GM12801 (cell line): ENCODE results near the gene PLPPR1.

Experiments used
- TF ChIP-seq, protein P1 (sequence below): IDR thresholded peaks from one replicate; pipeline ENCODE4 v1.5.1; 2011; ENCODE audit warnings: control low read depth; ENCODE audit not compliant: insufficient read length; ENCODE audit errors: extremely low read depth

PLPPR1 gene

DNA sequence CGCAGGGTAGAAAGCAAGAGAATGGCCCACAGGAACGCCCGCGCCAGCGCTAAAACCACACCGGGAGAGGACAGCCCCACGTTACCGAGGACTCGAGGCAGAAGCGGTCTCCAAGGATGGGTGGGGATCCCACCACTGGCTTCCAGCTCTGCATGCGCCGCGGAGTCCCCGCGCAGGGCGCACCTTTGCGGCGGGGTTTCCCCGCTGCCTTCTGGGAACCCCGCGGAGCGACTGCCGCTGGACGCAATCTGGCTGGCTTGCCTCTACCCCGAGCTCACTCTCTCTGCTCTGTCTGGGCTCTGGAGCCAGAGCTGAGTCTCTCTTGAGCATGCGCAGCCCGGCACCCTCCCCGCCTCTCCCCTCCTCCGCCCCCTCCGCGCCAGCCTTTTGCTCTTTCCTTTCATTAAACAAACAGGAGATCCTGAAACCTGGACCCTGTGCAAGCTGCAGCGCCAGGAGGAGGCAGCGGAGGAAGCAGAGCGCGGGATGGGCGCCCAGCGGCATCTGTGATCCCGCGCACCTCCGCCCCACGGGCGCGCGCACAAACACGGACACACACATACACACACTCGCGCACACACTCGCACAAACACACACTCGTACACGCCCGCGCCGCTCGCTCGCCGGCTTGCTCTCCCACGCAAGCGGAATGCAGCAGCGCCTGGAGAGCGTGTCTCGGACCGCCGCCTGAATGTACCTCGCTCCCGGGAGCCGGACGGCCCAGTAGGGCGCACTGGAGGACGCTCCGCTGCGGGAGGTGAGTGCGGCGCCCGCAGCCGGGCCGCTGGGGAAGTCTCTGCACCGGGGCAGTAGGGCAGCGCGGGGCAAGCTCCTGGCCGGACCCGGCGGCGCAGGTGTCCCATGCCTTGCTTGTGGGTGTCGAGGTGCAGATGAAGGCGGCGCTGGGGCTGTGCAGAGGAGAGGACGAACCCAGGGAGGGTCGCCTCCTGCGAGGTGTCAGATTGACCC is at the start of gene PLPPR1:
PLPPR1 (plus strand) TSS at position 382 of the 969 bp plus-strand sequence.
- TF ChIP-seq, protein P1, sequence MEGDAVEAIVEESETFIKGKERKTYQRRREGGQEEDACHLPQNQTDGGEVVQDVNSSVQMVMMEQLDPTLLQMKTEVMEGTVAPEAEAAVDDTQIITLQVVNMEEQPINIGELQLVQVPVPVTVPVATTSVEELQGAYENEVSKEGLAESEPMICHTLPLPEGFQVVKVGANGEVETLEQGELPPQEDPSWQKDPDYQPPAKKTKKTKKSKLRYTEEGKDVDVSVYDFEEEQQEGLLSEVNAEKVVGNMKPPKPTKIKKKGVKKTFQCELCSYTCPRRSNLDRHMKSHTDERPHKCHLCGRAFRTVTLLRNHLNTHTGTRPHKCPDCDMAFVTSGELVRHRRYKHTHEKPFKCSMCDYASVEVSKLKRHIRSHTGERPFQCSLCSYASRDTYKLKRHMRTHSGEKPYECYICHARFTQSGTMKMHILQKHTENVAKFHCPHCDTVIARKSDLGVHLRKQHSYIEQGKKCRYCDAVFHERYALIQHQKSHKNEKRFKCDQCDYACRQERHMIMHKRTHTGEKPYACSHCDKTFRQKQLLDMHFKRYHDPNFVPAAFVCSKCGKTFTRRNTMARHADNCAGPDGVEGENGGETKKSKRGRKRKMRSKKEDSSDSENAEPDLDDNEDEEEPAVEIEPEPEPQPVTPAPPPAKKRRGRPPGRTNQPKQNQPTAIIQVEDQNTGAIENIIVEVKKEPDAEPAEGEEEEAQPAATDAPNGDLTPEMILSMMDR: no peak

DNA sequence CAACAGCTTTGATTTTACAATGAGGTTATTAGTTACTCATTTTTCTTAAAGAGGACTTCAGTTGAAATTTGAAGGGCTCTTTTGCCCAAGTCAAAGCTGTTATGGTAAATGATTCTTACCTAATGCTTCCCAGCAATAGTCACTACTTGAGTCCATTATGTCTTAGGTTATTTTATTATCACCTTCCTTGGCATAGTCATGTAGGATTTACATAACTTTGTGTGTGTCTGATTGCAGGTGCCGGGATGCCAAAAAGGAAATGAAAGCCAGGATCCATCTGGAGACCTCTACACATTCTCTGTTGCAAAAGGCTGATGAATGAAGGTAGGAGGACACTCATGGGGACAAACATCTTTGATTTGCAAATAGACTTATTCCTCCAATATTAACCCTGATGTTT is 38.8 kb upstream of the PLPPR1 start:
- TF ChIP-seq, protein P1: no peak

- TF ChIP-seq, protein P1: no peak
Measured at GRCh38 chr9:100990605-100991381, 37.7 kb upstream of the PLPPR1 start.

DNA sequence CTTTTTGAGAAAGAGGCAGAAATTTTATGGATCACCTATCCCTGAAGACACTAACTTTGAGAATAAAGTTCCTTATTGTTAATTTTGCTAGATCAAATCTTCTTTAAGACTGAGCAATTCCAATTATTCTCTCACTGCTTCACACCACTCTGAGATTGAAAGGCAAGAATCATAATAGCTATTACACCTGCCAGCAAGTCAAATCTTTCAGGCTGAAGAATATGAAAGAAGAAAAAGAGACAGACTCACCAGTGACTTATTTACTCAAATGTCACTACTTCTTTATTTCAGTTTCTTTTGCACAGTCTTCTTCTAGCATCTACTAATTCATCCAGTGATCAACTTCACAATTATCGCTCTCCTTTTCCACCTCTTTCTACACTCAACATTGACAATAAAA is 35.9 kb upstream of the PLPPR1 start:
- TF ChIP-seq, protein P1: no peak

DNA sequence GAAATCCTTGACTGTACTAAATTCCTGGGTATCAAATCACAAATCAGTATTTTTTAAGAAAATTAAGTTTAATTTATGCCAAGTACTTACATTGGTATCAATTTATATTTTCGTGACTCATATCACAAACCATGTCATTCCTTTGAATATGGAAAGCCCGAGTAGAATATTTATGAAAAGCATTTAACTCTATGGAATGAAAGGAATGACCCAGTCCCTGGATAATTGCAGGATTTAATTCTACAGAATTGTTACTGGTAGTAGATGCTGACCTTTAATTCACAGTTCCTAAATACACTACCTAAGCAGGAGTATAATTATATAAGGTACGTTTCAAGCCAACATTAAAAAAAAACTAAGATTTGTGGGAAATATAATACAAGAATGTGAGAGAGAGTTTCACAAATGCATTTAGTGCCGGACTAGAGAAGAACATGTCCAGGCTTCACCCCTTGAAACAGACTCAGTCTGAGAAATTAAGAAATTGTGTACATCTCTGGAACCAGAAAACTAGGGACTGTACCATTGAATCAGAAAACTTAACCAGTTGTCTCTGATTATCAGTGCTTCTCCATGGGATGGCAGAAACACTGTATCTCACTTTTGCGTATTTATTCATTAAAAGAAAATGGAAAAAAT is 28.5 kb upstream of the PLPPR1 start:
- TF ChIP-seq, protein P1: no peak

- TF ChIP-seq, protein P1: no peak
Measured at GRCh38 chr9:101005246-101005645, 23.3 kb upstream of the PLPPR1 start.

DNA sequence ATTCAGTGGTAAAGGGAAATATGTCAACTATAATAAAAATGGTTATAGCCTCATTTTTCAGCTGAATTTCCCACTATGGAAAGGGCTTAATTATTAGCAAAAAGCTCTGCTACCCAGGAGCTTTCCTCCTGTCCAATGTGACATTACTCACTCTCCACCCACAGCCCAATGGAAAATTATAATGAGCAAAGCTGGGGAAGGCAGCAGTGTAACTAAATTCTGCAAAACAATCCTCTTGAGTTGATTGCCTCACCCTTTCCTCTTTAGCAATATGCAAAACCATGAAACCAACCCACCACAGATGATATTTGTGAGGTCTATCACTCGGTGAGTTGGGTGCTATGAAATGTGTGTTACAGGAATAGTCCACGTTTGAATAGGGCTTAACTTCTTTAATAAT is 14.0 kb upstream of the PLPPR1 start:
- TF ChIP-seq, protein P1: no peak
